ENCODE results near the gene CWC27.

Gene CWC27

GRCh38 chr5:64840958-64841357 lies 72.2 kb downstream of the CWC27 start:
- no peak for TF ChIP-seq GATA3 (IDR thresholded peaks at IDR 0.05; ENCODE audit: low read depth, low read length)
- no peak for TF ChIP-seq GATA2 (IDR thresholded peaks at IDR 0.05; ENCODE audit: low read depth, low read length)

- TF ChIP-seq GATA2 (IDR thresholded peaks at IDR 0.05; ENCODE audit: low read depth, low read length), result no peak
- TF ChIP-seq GATA3 (IDR thresholded peaks at IDR 0.05; ENCODE audit: low read depth, low read length), result no peak
Observed at GRCh38 chr5:64853777-64854176, 85.0 kb downstream of the CWC27 start.

GRCh38 chr5:64854855-64855254 lies 86.1 kb downstream of the CWC27 start:
- TF ChIP-seq GATA2 (IDR thresholded peaks at IDR 0.05; ENCODE audit: low read depth, low read length) (no peak), GATA3 (IDR thresholded peaks at IDR 0.05; ENCODE audit: low read depth, low read length) (no peak)

- no peak for TF ChIP-seq GATA3 (IDR thresholded peaks at IDR 0.05; ENCODE audit: low read depth, low read length)
- TF ChIP-seq GATA2 (IDR thresholded peaks at IDR 0.05; ENCODE audit: low read depth, low read length), result no peak
Observed at GRCh38 chr5:64859881-64860280, 91.2 kb downstream of the CWC27 start.

- TF ChIP-seq GATA3 (IDR thresholded peaks at IDR 0.05; ENCODE audit: low read depth, low read length) (no peak), GATA2 (IDR thresholded peaks at IDR 0.05; ENCODE audit: low read depth, low read length) (no peak)
Observed at GRCh38 chr5:64861281-64861680, 92.6 kb downstream of the CWC27 start.

GRCh38 chr5:64864171-64864570 lies 95.4 kb downstream of the CWC27 start:
- TF ChIP-seq GATA2 (IDR thresholded peaks at IDR 0.05; ENCODE audit: low read depth, low read length) (no peak), GATA3 (IDR thresholded peaks at IDR 0.05; ENCODE audit: low read depth, low read length) (no peak)

GRCh38 chr5:64865662-64866061 lies 96.9 kb downstream of the CWC27 start:
- TF ChIP-seq GATA3 (IDR thresholded peaks at IDR 0.05; ENCODE audit: low read depth, low read length) (no peak), GATA2 (IDR thresholded peaks at IDR 0.05; ENCODE audit: low read depth, low read length) (no peak)

- TF ChIP-seq GATA2 (IDR thresholded peaks at IDR 0.05; ENCODE audit: low read depth, low read length), result no peak
- TF ChIP-seq GATA3 (IDR thresholded peaks at IDR 0.05; ENCODE audit: low read depth, low read length), result no peak
Observed at GRCh38 chr5:64869419-64869818, 100.7 kb downstream of the CWC27 start.

- TF ChIP-seq GATA3 (IDR thresholded peaks at IDR 0.05; ENCODE audit: low read depth, low read length) (no peak), GATA2 (IDR thresholded peaks at IDR 0.05; ENCODE audit: low read depth, low read length) (no peak)
Observed at GRCh38 chr5:64872044-64872443, 103.3 kb downstream of the CWC27 start.

- no peak for TF ChIP-seq GATA2 (IDR thresholded peaks at IDR 0.05; ENCODE audit: low read depth, low read length)
- no peak for TF ChIP-seq GATA3 (IDR thresholded peaks at IDR 0.05; ENCODE audit: low read depth, low read length)
Observed at GRCh38 chr5:64873441-64873840, 104.7 kb downstream of the CWC27 start.

- TF ChIP-seq GATA3 (IDR thresholded peaks at IDR 0.05; ENCODE audit: low read depth, low read length), result no peak
- TF ChIP-seq GATA2 (IDR thresholded peaks at IDR 0.05; ENCODE audit: low read depth, low read length), result no peak
Observed at GRCh38 chr5:64874753-64875152, 106.0 kb downstream of the CWC27 start.

- peak; percentile 92 for TF ChIP-seq GATA3 (IDR thresholded peaks at IDR 0.05; ENCODE audit: low read depth, low read length)
- peak; percentile 75 for TF ChIP-seq GATA2 (IDR thresholded peaks at IDR 0.05; ENCODE audit: low read depth, low read length)
Observed at GRCh38 chr5:64876203-64876602, 107.5 kb downstream of the CWC27 start.

GRCh38 chr5:64880821-64881220 lies 112.1 kb downstream of the CWC27 start:
- TF ChIP-seq GATA3 (IDR thresholded peaks at IDR 0.05; ENCODE audit: low read depth, low read length) (no peak), GATA2 (IDR thresholded peaks at IDR 0.05; ENCODE audit: low read depth, low read length) (no peak)

GRCh38 chr5:64883912-64884311 lies 115.2 kb downstream of the CWC27 start:
- TF ChIP-seq GATA3 (IDR thresholded peaks at IDR 0.05; ENCODE audit: low read depth, low read length) (no peak), GATA2 (IDR thresholded peaks at IDR 0.05; ENCODE audit: low read depth, low read length) (no peak)

GRCh38 chr5:64884541-64884940 lies 115.8 kb downstream of the CWC27 start:
- TF ChIP-seq GATA3 (IDR thresholded peaks at IDR 0.05; ENCODE audit: low read depth, low read length), result no peak
- no peak for TF ChIP-seq GATA2 (IDR thresholded peaks at IDR 0.05; ENCODE audit: low read depth, low read length)

- TF ChIP-seq GATA2 (IDR thresholded peaks at IDR 0.05; ENCODE audit: low read depth, low read length) (no peak), GATA3 (IDR thresholded peaks at IDR 0.05; ENCODE audit: low read depth, low read length) (no peak)
Observed at GRCh38 chr5:64887910-64888309, 119.2 kb downstream of the CWC27 start.

All from SH-SY5Y (cell line).